CD4-positive, alpha-beta T cell (primary cell): ENCODE measurements around the gene CP. TPM values are rescaled to one million over a fixed set of nuclear protein-coding genes. Genes with fewer than 3 reads are reported as not detected.

Experiments used
- ATAC-seq: fragments of 200-7000 bp; cut with Tn5 transposase; one replicate; pipeline ENCODE4 v1.10.0; 2022; ENCODE audit warnings: mild to moderate bottlenecking; ENCODE audit not compliant: poor library complexity
- CTCF ChIA-PET: fragments of 350-600 bp; sonication (Branson Sonifier 250); formaldehyde crosslinking; loops from one replicate; lab custom pipeline; 2021; ENCODE audit warnings: antibody characterized with exemption, inconsistent platforms; lab: Charles Lee
- POLR2A ChIA-PET: fragments of 350-600 bp; sonication (Branson Sonifier 250); formaldehyde crosslinking; loops from one replicate; lab custom pipeline; 2021; ENCODE audit warnings: antibody characterized with exemption, inconsistent platforms; lab: Charles Lee
- DNase-seq, 14 experiments: peaks; one replicate each; pipeline ENCODE4 v3.0.0-alpha.2; 2013 to 2020; ENCODE audit warnings: mixed read lengths in 2 of 14
- H3K27ac ChIP-seq, 2 donors: one replicate each; pipeline versions ENCODE4 v1.5.1 to v1.7.0; 2013; ENCODE audit warnings: low read length in 2 of 2, low read depth in 1 of 2, mild to moderate bottlenecking in 1 of 2
- H3K27me3 ChIP-seq, 2 experiments: 1 replicate in 1 of 2; 2 replicates in 1 of 2; pipeline versions ENCODE4 v1.6.1 to v1.7.0; 2013; ENCODE audit warnings: low read length in 2 of 2, control low read depth in 1 of 2, mild to moderate bottlenecking in 1 of 2, moderate library complexity in 1 of 2; ENCODE audit not compliant: insufficient read depth in 2 of 2, control insufficient read depth in 1 of 2
- H3K36me3 ChIP-seq: one replicate; pipeline ENCODE4 v1.6.1; 2013; ENCODE audit warnings: low read length, control low read depth; ENCODE audit not compliant: insufficient read depth
- H3K4me1 ChIP-seq: one replicate; pipeline ENCODE4 v1.6.1; 2013; ENCODE audit warnings: low read length, control low read depth; ENCODE audit not compliant: insufficient read depth
- H3K4me3 ChIP-seq: one replicate; pipeline ENCODE4 v1.5.1; 2013; ENCODE audit warnings: mild to moderate bottlenecking, low read length, moderate library complexity
- H3K9me3 ChIP-seq, 2 experiments: 1 replicate in 1 of 2; 2 replicates in 1 of 2; pipeline versions ENCODE4 v1.6.1 to v1.7.0; 2013; ENCODE audit warnings: low read length in 2 of 2, mild to moderate bottlenecking in 2 of 2, control low read depth in 1 of 2, moderate library complexity in 1 of 2; ENCODE audit not compliant: control insufficient read depth in 1 of 2, insufficient read depth in 1 of 2
- H3K27ac Mint-ChIP-seq: one replicate; pipeline ENCODE4 v1.8.0; 2020; ENCODE audit warnings: mixed read lengths
- H3K27me3 Mint-ChIP-seq: one replicate; pipeline ENCODE4 v1.8.0; 2021; ENCODE audit warnings: mixed read lengths
- H3K36me3 Mint-ChIP-seq: one replicate; pipeline ENCODE4 v1.8.0; 2021; ENCODE audit warnings: low read depth, mixed read lengths
- H3K4me1 Mint-ChIP-seq: one replicate; pipeline ENCODE4 v1.8.0; 2021; ENCODE audit warnings: low read depth, mixed read lengths
- H3K4me3 Mint-ChIP-seq: one replicate; pipeline ENCODE4 v1.8.0; 2020; ENCODE audit warnings: mild to moderate bottlenecking, mixed read lengths
- H3K9me3 Mint-ChIP-seq: one replicate; pipeline ENCODE4 v1.8.0; 2020; ENCODE audit warnings: mixed read lengths
- CTCF ChIP-seq: fragments of 200-600 bp; IDR thresholded peaks from one replicate; pipeline ENCODE4 v1.8.0; 2022; ENCODE audit warnings: antibody characterized with exemption, mild to moderate bottlenecking
- intact Hi-C, 2 experiments: fragments of 100-400 bp; cut with DNase I in 1 of 2; cut with micrococcal nuclease in 1 of 2; formaldehyde crosslinking; loops; one replicate each; pipeline versions ENCODE4 v1.15.1 to v1.9.0; 2023 to 2025; cut with DNase I, micrococcal nuclease
- total RNA-seq, 174 experiments: library from RNA in 2 of 174; stranded (reverse) in 2 of 174; gene quantifications; one replicate each; pipeline ENCODE4 v1.2.3 and lab custom pipeline; 2021 to 2026

The CP gene
- total RNA-seq, 2 experiments from 2014 or later = not detected

- no peak overlapping the region for H3K4me3 Mint-ChIP-seq
- CTCF ChIA-PET = no interaction called here
- Histone ChIP-seq H3K27ac (no peak overlapping the region), H3K9me3 (no peaks in the 10 kb centered on the region), H3K4me3 (no peak overlapping the region), H3K4me1 (no peaks in the 10 kb centered on the region), H3K27me3 (no peaks in the 10 kb centered on the region), H3K36me3 (no peaks in the 10 kb centered on the region)
- H3K27me3 Mint-ChIP-seq = peaks cover 12% of the 10 kb centered on the region
- H3K36me3 Mint-ChIP-seq = no peaks in the 10 kb centered on the region
- TF ChIP-seq CTCF = no peak
- no peak overlapping the region for H3K27ac Mint-ChIP-seq
- POLR2A ChIA-PET = no interaction called here
- H3K9me3 Mint-ChIP-seq = no peaks in the 10 kb centered on the region
- intact Hi-C loops = no loop called here
- DNase-seq (no peak), ATAC-seq (no peak)
- H3K4me1 Mint-ChIP-seq = no peaks in the 10 kb centered on the region
These were observed 29.6 kb upstream of the CP start for GRCh38 chr3:149251186-149251585.

GRCh38 chr3:149247929-149248691 is 26.5 kb upstream of the CP start:
- ChIA-PET CTCF (no interaction called here), POLR2A (no interaction called here)
- no peaks in the 10 kb centered on the region for H3K4me1 Mint-ChIP-seq
- H3K9me3 Mint-ChIP-seq = no peaks in the 10 kb centered on the region
- H3K27me3 Mint-ChIP-seq = peaks cover 8% of the 10 kb centered on the region
- H3K27ac ChIP-seq = no peak overlapping the region
- no peaks in the 10 kb centered on the region for H3K36me3 ChIP-seq
- ATAC-seq = no peak
- no peaks in the 10 kb centered on the region for H3K9me3 ChIP-seq
- H3K4me3 ChIP-seq = no peak overlapping the region
- DNase-seq = no peak
- H3K4me1 ChIP-seq = no peaks in the 10 kb centered on the region
- no peak overlapping the region for H3K4me3 Mint-ChIP-seq
- no peak for TF ChIP-seq CTCF
- H3K27ac Mint-ChIP-seq = no peak overlapping the region
- H3K36me3 Mint-ChIP-seq = no peaks in the 10 kb centered on the region
- no peaks in the 10 kb centered on the region for H3K27me3 ChIP-seq
- intact Hi-C loops = no loop called here

DNA sequence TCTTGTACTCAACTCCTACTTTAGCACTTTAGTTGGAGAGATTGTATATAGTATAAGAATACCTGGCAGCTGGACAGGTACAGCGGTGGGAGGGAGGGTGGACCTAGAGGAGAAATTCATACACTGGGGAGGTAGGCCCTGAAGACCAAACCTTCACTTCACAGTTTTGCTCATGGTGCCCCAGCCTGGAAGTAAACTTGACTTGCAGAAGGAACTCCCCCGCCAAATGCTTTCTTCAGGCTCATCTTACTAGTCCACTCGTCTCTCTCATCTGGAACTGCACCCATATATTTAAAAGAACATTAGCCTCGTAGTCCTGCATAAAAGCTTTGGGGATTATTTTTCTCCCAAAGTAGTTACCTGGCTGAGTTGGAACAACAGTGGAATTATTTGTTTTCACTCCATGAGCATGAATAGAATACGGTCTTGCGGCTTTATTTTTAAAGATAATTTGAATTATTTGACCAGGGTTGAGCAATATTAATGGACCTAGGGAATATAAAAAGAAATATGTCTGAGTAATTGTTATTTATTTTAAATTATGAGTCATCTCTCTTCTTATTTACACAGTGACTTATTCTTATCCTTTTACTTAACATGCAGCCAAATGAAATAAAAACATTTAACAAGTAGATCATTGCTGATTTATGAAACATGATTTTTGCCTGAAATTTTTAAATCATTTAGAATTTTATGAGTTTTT is 25.5 kb upstream of the CP start:
- TF ChIP-seq CTCF = no peak
- no peaks in the 10 kb centered on the region for H3K4me1 ChIP-seq
- no peak overlapping the region for H3K4me3 Mint-ChIP-seq
- ATAC-seq (no peak), DNase-seq (no peak)
- H3K36me3 Mint-ChIP-seq = no peaks in the 10 kb centered on the region
- H3K4me1 Mint-ChIP-seq = no peaks in the 10 kb centered on the region
- no peak overlapping the region for H3K27ac ChIP-seq
- CTCF ChIA-PET = no interaction called here
- POLR2A ChIA-PET = no interaction called here
- no peak overlapping the region for H3K4me3 ChIP-seq
- intact Hi-C loops = no loop called here
- no peaks in the 10 kb centered on the region for H3K9me3 Mint-ChIP-seq
- no peaks in the 10 kb centered on the region for H3K36me3 ChIP-seq
- peaks cover 8% of the 10 kb centered on the region for H3K27me3 Mint-ChIP-seq
- no peak overlapping the region for H3K27ac Mint-ChIP-seq
- no peaks in the 10 kb centered on the region for H3K9me3 ChIP-seq
- H3K27me3 ChIP-seq = no peaks in the 10 kb centered on the region
